SJCRH30 (cell line): Measurements from ENCODE around the gene DYNLRB1. TPM values are rescaled to one million over a fixed set of nuclear protein-coding genes. Genes with fewer than 3 reads are reported as not detected.
A peak's percentile ranks its signal among the peaks of the same experiment; 100 is the strongest.

Experiments
- DNase-seq, 2 experiments: peaks; one replicate each; pipeline ENCODE4 v3.0.0-alpha.2; 2015 to 2020
- H3K27ac ChIP-seq: fragments of 250-450 bp; sonication (Bioruptor Pico); 2 replicates; pipeline ENCODE4 v1.5.1; 2020; ENCODE audit warnings: mild to moderate bottlenecking, moderate library complexity
- H3K27me3 ChIP-seq: fragments of 250-450 bp; sonication (Bioruptor Pico); 2 replicates; pipeline ENCODE4 v1.5.1; 2020; ENCODE audit warnings: mild to moderate bottlenecking, moderate library complexity
- H3K36me3 ChIP-seq: fragments of 250-450 bp; sonication (Bioruptor Pico); 2 replicates; pipeline ENCODE4 v1.5.1; 2020; ENCODE audit warnings: mild to moderate bottlenecking, moderate library complexity
- H3K4me1 ChIP-seq: fragments of 250-450 bp; sonication (Bioruptor Pico); 2 replicates; pipeline ENCODE4 v1.5.1; 2020; ENCODE audit warnings: mild to moderate bottlenecking, moderate library complexity
- H3K4me3 ChIP-seq: fragments of 250-450 bp; sonication (Bioruptor Pico); 2 replicates; pipeline ENCODE4 v1.5.1; 2020; ENCODE audit warnings: mild to moderate bottlenecking, moderate library complexity
- H3K9me3 ChIP-seq: fragments of 250-450 bp; sonication (Bioruptor Pico); replicated peaks from 2 replicates; pipeline ENCODE4 v1.5.1; 2020; ENCODE audit warnings: mild to moderate bottlenecking, moderate library complexity
- total RNA-seq: library from RNA; depleted of rRNA; stranded (reverse); fragments of >200 nt; shearing (Covaris generic); gene quantifications from 2 replicates; pipeline ENCODE4 v1.2.3, GENCODE V29; 2014

Gene DYNLRB1
- total RNA-seq, 1 experiment from 2014 or later, result 199 TPM

- Histone ChIP-seq H3K4me1 (no peaks in the 10 kb centered on the region), H3K36me3 (no peaks in the 10 kb centered on the region), H3K9me3 (no peaks in the 10 kb centered on the region), H3K27ac (no peak overlapping the region), H3K4me3 (no peak overlapping the region), H3K27me3 (no peaks in the 10 kb centered on the region)
- DNase-seq, result no peak
Measured at GRCh38 chr20:34569598-34569997, 53.4 kb downstream of the DYNLRB1 start.

- no peaks in the 10 kb centered on the region for H3K9me3 ChIP-seq
- DNase-seq, result no peak
- H3K27me3 ChIP-seq, result no peaks in the 10 kb centered on the region
- no peak overlapping the region for H3K4me3 ChIP-seq
- no peak overlapping the region for H3K27ac ChIP-seq
- H3K4me1 ChIP-seq, result no peaks in the 10 kb centered on the region
- no peaks in the 10 kb centered on the region for H3K36me3 ChIP-seq
Measured at GRCh38 chr20:34570859-34571306, 54.7 kb downstream of the DYNLRB1 start.

GRCh38 chr20:34571753-34572152 lies 55.5 kb downstream of the DYNLRB1 start:
- no peak overlapping the region for H3K27ac ChIP-seq
- no peaks in the 10 kb centered on the region for H3K9me3 ChIP-seq
- no peaks in the 10 kb centered on the region for H3K4me1 ChIP-seq
- no peaks in the 10 kb centered on the region for H3K27me3 ChIP-seq
- no peak overlapping the region for H3K4me3 ChIP-seq
- H3K36me3 ChIP-seq, result no peaks in the 10 kb centered on the region
- no peak for DNase-seq

GRCh38 chr20:34573541-34574300 lies 57.5 kb downstream of the DYNLRB1 start:
- H3K27ac ChIP-seq, result no peak overlapping the region
- no peak for DNase-seq
- no peak overlapping the region for H3K4me3 ChIP-seq
- no peaks in the 10 kb centered on the region for H3K36me3 ChIP-seq
- no peaks in the 10 kb centered on the region for H3K27me3 ChIP-seq
- H3K4me1 ChIP-seq, result no peaks in the 10 kb centered on the region
- H3K9me3 ChIP-seq, result no peaks in the 10 kb centered on the region

- no peak for DNase-seq
- Histone ChIP-seq H3K9me3 (no peaks in the 10 kb centered on the region), H3K4me1 (no peaks in the 10 kb centered on the region), H3K27me3 (no peaks in the 10 kb centered on the region), H3K27ac (no peak overlapping the region), H3K4me3 (no peak overlapping the region), H3K36me3 (no peaks in the 10 kb centered on the region)
Measured at GRCh38 chr20:34574426-34574825, 58.2 kb downstream of the DYNLRB1 start.

GRCh38 chr20:34574861-34575260 lies 58.6 kb downstream of the DYNLRB1 start:
- H3K9me3 ChIP-seq, result no peaks in the 10 kb centered on the region
- no peak overlapping the region for H3K4me3 ChIP-seq
- DNase-seq, result no peak
- no peaks in the 10 kb centered on the region for H3K36me3 ChIP-seq
- no peak overlapping the region for H3K27ac ChIP-seq
- no peaks in the 10 kb centered on the region for H3K4me1 ChIP-seq
- H3K27me3 ChIP-seq, result no peaks in the 10 kb centered on the region

GRCh38 chr20:34575271-34575670 lies 59.0 kb downstream of the DYNLRB1 start:
- Histone ChIP-seq H3K27ac (no peak overlapping the region), H3K4me3 (no peak overlapping the region), H3K9me3 (no peaks in the 10 kb centered on the region), H3K4me1 (no peaks in the 10 kb centered on the region), H3K27me3 (no peaks in the 10 kb centered on the region), H3K36me3 (no peaks in the 10 kb centered on the region)
- DNase-seq, result no peak

- no peak overlapping the region for H3K27ac ChIP-seq
- no peak overlapping the region for H3K4me3 ChIP-seq
- no peaks in the 10 kb centered on the region for H3K27me3 ChIP-seq
- no peaks in the 10 kb centered on the region for H3K36me3 ChIP-seq
- H3K4me1 ChIP-seq, result no peaks in the 10 kb centered on the region
- no peak for DNase-seq
- no peaks in the 10 kb centered on the region for H3K9me3 ChIP-seq
Measured at GRCh38 chr20:34575756-34576155, 59.5 kb downstream of the DYNLRB1 start.

- H3K27ac ChIP-seq, result no peak overlapping the region
- no peak for DNase-seq
- H3K9me3 ChIP-seq, result no peaks in the 10 kb centered on the region
- no peaks in the 10 kb centered on the region for H3K27me3 ChIP-seq
- H3K36me3 ChIP-seq, result no peaks in the 10 kb centered on the region
- H3K4me1 ChIP-seq, result no peaks in the 10 kb centered on the region
- H3K4me3 ChIP-seq, result no peak overlapping the region
Measured at GRCh38 chr20:34577061-34577460, 60.8 kb downstream of the DYNLRB1 start.

GRCh38 chr20:34578025-34578424 lies 61.8 kb downstream of the DYNLRB1 start:
- H3K36me3 ChIP-seq, result no peaks in the 10 kb centered on the region
- no peak for DNase-seq
- H3K4me1 ChIP-seq, result no peaks in the 10 kb centered on the region
- H3K9me3 ChIP-seq, result no peaks in the 10 kb centered on the region
- no peak overlapping the region for H3K4me3 ChIP-seq
- no peak overlapping the region for H3K27ac ChIP-seq
- H3K27me3 ChIP-seq, result no peaks in the 10 kb centered on the region

- no peak for DNase-seq
Measured at GRCh38 chr20:34578521-34578920, 62.3 kb downstream of the DYNLRB1 start.

GRCh38 chr20:34579191-34579978 lies 63.2 kb downstream of the DYNLRB1 start:
- no peaks in the 10 kb centered on the region for H3K9me3 ChIP-seq
- no peak overlapping the region for H3K4me3 ChIP-seq
- DNase-seq, result peak; percentile 51 to 66
- H3K36me3 ChIP-seq, result 0 out of 2 replicates have a peak, but pooled peaks cover 2% of the 10 kb centered on the region
- no peaks in the 10 kb centered on the region for H3K4me1 ChIP-seq
- H3K27ac ChIP-seq, result no peak overlapping the region
- no peaks in the 10 kb centered on the region for H3K27me3 ChIP-seq

More at GRCh38 chr20:34578521-34578920, 62.3 kb downstream of the DYNLRB1 start:
- no peaks in the 10 kb centered on the region for H3K9me3 ChIP-seq
- no peak overlapping the region for H3K4me3 ChIP-seq
- no peaks in the 10 kb centered on the region for H3K27me3 ChIP-seq
- H3K36me3 ChIP-seq, result no peaks in the 10 kb centered on the region
- no peaks in the 10 kb centered on the region for H3K4me1 ChIP-seq
- H3K27ac ChIP-seq, result no peak overlapping the region

- Histone ChIP-seq H3K4me1 (no peaks in the 10 kb centered on the region), H3K36me3 (0 out of 2 replicates have a peak, but pooled peaks cover 2% of the 10 kb centered on the region), H3K27me3 (no peaks in the 10 kb centered on the region), H3K27ac (no peak overlapping the region), H3K9me3 (no peaks in the 10 kb centered on the region), H3K4me3 (no peak overlapping the region)
- DNase-seq, result no peak
Measured at GRCh38 chr20:34579979-34580940, 64.0 kb downstream of the DYNLRB1 start.

GRCh38 chr20:34581341-34582184 lies 65.3 kb downstream of the DYNLRB1 start:
- H3K27me3 ChIP-seq, result no peaks in the 10 kb centered on the region
- no peak overlapping the region for H3K27ac ChIP-seq
- H3K36me3 ChIP-seq, result 0 out of 2 replicates have a peak, but pooled peaks cover 2% of the 10 kb centered on the region
- H3K4me3 ChIP-seq, result no peak overlapping the region
- no peaks in the 10 kb centered on the region for H3K9me3 ChIP-seq
- H3K4me1 ChIP-seq, result no peaks in the 10 kb centered on the region
- DNase-seq, result no peak
